Ovary (tissue), 3 donors: ENCODE results near the gene ELOVL5.

Source experiments
- EP300 ChIP-seq: sonication (generic); formaldehyde crosslinking; IDR thresholded peaks from one replicate; pipeline ENCODE4 v1.6.1; 2017; ENCODE audit warnings: antibody characterized with exemption
- POLR2A ChIP-seq: fragments of 450-650 bp; IDR thresholded peaks from one replicate; pipeline ENCODE4 v1.6.1; 2017; ENCODE audit warnings: antibody characterized with exemption, mild to moderate bottlenecking, moderate library complexity
- TF ChIP-seq, protein P1 (sequence below), 3 donors: fragments of 450-650 bp in 2 of 3; fragments of 200-600 bp in 1 of 3; IDR thresholded peaks; one replicate each; pipeline versions ENCODE4 v1.5.1 to v1.8.0; 2016 to 2022; ENCODE audit warnings: antibody characterized with exemption in 3 of 3, mild to moderate bottlenecking in 1 of 3
- donor health status: DM: no; HTN: no; CAD: no.

DNA sequence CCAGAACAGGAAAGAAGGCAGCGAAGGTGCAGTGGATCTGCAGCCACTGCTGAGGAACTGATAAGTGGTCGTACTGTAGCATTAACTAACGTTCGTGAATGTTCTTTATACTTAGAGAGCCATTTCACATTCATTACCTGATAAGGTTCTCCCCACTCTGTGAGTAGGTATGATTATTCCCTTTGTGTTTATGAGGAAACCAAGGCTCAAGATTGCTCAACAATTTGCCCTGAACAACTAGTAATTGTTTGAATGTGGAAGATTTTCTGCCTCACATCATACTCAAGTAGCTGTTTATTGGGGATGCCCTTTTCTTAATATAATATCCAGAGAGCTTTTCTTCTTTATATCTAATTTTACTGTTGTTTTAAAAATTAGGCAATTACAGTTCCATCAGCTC, 24.9 kb upstream of the ELOVL5 start:
- TF ChIP-seq, protein P1, sequence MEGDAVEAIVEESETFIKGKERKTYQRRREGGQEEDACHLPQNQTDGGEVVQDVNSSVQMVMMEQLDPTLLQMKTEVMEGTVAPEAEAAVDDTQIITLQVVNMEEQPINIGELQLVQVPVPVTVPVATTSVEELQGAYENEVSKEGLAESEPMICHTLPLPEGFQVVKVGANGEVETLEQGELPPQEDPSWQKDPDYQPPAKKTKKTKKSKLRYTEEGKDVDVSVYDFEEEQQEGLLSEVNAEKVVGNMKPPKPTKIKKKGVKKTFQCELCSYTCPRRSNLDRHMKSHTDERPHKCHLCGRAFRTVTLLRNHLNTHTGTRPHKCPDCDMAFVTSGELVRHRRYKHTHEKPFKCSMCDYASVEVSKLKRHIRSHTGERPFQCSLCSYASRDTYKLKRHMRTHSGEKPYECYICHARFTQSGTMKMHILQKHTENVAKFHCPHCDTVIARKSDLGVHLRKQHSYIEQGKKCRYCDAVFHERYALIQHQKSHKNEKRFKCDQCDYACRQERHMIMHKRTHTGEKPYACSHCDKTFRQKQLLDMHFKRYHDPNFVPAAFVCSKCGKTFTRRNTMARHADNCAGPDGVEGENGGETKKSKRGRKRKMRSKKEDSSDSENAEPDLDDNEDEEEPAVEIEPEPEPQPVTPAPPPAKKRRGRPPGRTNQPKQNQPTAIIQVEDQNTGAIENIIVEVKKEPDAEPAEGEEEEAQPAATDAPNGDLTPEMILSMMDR (IDR thresholded peaks at IDR 0.05), result no peak
- TF ChIP-seq POLR2A (no peak), EP300 (no peak)
